Neural cell (in vitro differentiated cells): Measurements from ENCODE around the gene CREB3L2. TPM values are rescaled to one million over a fixed set of nuclear protein-coding genes. Genes with fewer than 3 reads are reported as not detected.
"Not testable (repeated sequence)": the region's sequence is repeated elsewhere in the genome, so short reads cannot be mapped to it uniquely, and the experiment has no call there.

ENCODE experiments used
- H2AFZ ChIP-seq: fragments of 200-600, 300-800 bp; sonication (generic), shearing (Covaris generic); 2 replicates; pipeline ENCODE4 v1.6.0; 2014; ENCODE audit warnings: low read depth, mild to moderate bottlenecking, antibody characterized with exemption, low read length, moderate library complexity
- H3F3A ChIP-seq: fragments of 200-600 bp; shearing (Covaris generic); 2 replicates; pipeline ENCODE4 v1.6.1; 2016; ENCODE audit warnings: mild to moderate bottlenecking, moderate library complexity, mixed read lengths, antibody characterized with exemption, low read length; ENCODE audit not compliant: insufficient read depth, poor library complexity, severe bottlenecking
- H3K27ac ChIP-seq: fragments of 200-600, 300-800 bp; sonication (generic), shearing (Covaris generic); 2 replicates; pipeline ENCODE4 v1.5.1; 2014; ENCODE audit warnings: mild to moderate bottlenecking, low read length, moderate library complexity
- H3K27me3 ChIP-seq: fragments of 300-800, 200-600 bp; sonication (generic), shearing (Covaris generic); 2 replicates; pipeline ENCODE4 v1.6.0; 2014; ENCODE audit warnings: mild to moderate bottlenecking, low read depth, low read length, moderate library complexity; ENCODE audit not compliant: insufficient read depth
- H3K36me3 ChIP-seq: fragments of 300-800, 200-600 bp; sonication (generic), shearing (Covaris generic); 2 replicates; pipeline ENCODE4 v1.5.1; 2014; ENCODE audit warnings: mild to moderate bottlenecking, antibody characterized with exemption, low read length, moderate library complexity; ENCODE audit not compliant: insufficient read depth
- H3K4me2 ChIP-seq: fragments of 300-800, 200-600 bp; sonication (generic), shearing (Covaris generic); 2 replicates; pipeline ENCODE4 v1.6.0; 2014; ENCODE audit warnings: mild to moderate bottlenecking, low read length
- H3K4me3 ChIP-seq: fragments of 300-800, 200-600 bp; sonication (generic), shearing (Covaris generic); 2 replicates; pipeline ENCODE4 v1.5.1; 2014; ENCODE audit warnings: mild to moderate bottlenecking, low read length, moderate library complexity
- H3K79me2 ChIP-seq: fragments of 200-600 bp; shearing (Covaris generic); replicated peaks from 2 replicates; pipeline ENCODE4 v1.6.0; 2014; ENCODE audit warnings: mild to moderate bottlenecking, low read length, moderate library complexity; ENCODE audit not compliant: insufficient read depth
- H3K9ac ChIP-seq: fragments of 300-800, 200-600 bp; sonication (generic), shearing (Covaris generic); 2 replicates; pipeline ENCODE4 v1.6.1; 2016; ENCODE audit warnings: mild to moderate bottlenecking, low read length, mixed read lengths
- H3K9me2 ChIP-seq: fragments of 200-600 bp; shearing (Covaris generic); 2 replicates; pipeline ENCODE4 v1.6.1; 2016; ENCODE audit warnings: mild to moderate bottlenecking, low read length, mixed read lengths; ENCODE audit not compliant: insufficient read depth
- H3K9me3 ChIP-seq: fragments of 200-600, 300-800 bp; sonication (generic), shearing (Covaris generic); 2 replicates; pipeline ENCODE4 v1.6.1; 2016; ENCODE audit warnings: mild to moderate bottlenecking, mixed run types, low read length, moderate library complexity, mixed read lengths
- H4K20me1 ChIP-seq: fragments of 200-600 bp; shearing (Covaris generic); 2 replicates; pipeline ENCODE4 v1.6.1; 2016; ENCODE audit warnings: mild to moderate bottlenecking, mixed run types; ENCODE audit not compliant: insufficient read depth
- EP300 ChIP-seq: fragments of 450-650 bp; conservative IDR thresholded peaks from 2 replicates; pipeline ENCODE4 v1.6.1; 2014; ENCODE audit warnings: antibody characterized with exemption, mild to moderate bottlenecking, moderate library complexity; ENCODE audit not compliant: poor library complexity, severe bottlenecking
- EZH2 ChIP-seq: fragments of 200-600, 300-800 bp; shearing (Covaris generic), sonication (generic); IDR thresholded peaks from 2 replicates; pipeline ENCODE4 v1.6.1; 2014; ENCODE audit warnings: antibody characterized with exemption, low read length, borderline replicate concordance, mild to moderate bottlenecking; ENCODE audit not compliant: insufficient read depth, poor library complexity, severe bottlenecking
- MXI1 ChIP-seq: fragments of 450-650 bp; conservative IDR thresholded peaks from 2 replicates; pipeline ENCODE4 v1.6.1; 2014; ENCODE audit warnings: antibody characterized with exemption, mild to moderate bottlenecking; ENCODE audit not compliant: poor library complexity, severe bottlenecking
- POLR2AphosphoS5 ChIP-seq: IDR thresholded peaks from 2 replicates; pipeline ENCODE4 v1.6.1; 2012
- RAD21 ChIP-seq: fragments of 450-650 bp; conservative IDR thresholded peaks from 2 replicates; pipeline ENCODE4 v1.6.1; 2014; ENCODE audit warnings: antibody characterized with exemption, mild to moderate bottlenecking, moderate library complexity
- SMC3 ChIP-seq: fragments of 450-650 bp; conservative IDR thresholded peaks from 2 replicates; pipeline ENCODE4 v1.6.1; 2014; ENCODE audit warnings: antibody characterized with exemption, mild to moderate bottlenecking, moderate library complexity; ENCODE audit not compliant: poor library complexity
- TAF1 ChIP-seq: IDR thresholded peaks from 2 replicates; pipeline ENCODE4 v1.6.1; 2012; ENCODE audit warnings: low read depth
- polyA plus RNA-seq: library from polyadenylated mRNA; depleted of rRNA; stranded (reverse); fragments of >200 nt; gene quantifications from 2 replicates; pipeline ENCODE4 v1.2.3, GENCODE V29; 2014
- TF ChIP-seq, protein P1 (sequence below): fragments of 450-650 bp; IDR thresholded peaks from 2 replicates; pipeline ENCODE4 v1.5.1; 2014; ENCODE audit warnings: antibody characterized with exemption, mild to moderate bottlenecking, moderate library complexity; ENCODE audit not compliant: poor library complexity, severe bottlenecking
- TF ChIP-seq, protein P2 (sequence below): IDR thresholded peaks from 2 replicates; pipeline ENCODE4 v1.6.1; 2012; ENCODE audit warnings: borderline replicate concordance

Gene CREB3L2
- polyA plus RNA-seq, 1 donor from 2014 or later: 1.5 TPM

DNA sequence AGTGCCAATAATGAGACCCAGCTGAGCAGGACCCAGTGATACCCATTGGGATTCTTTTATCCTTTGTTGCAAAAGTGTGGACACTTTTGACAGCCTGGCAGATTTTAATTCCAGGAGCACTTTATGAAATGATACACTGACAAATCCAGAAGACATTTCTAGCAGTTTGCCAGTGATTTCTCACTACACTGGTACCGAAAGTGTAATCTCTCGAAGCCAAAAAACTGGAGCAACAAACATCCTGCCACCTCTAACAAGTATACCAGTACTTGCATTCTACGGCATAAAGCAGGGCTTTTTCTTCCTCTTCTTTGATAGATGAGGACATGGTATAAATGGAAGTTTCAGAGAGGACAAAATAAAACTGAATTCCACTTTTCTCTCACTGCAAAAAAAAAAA, 46.0 kb upstream of the CREB3L2 start:
- Histone ChIP-seq H3K9me3 (no peaks in the 10 kb centered on the region), H3K27me3 (no peaks in the 10 kb centered on the region)

DNA sequence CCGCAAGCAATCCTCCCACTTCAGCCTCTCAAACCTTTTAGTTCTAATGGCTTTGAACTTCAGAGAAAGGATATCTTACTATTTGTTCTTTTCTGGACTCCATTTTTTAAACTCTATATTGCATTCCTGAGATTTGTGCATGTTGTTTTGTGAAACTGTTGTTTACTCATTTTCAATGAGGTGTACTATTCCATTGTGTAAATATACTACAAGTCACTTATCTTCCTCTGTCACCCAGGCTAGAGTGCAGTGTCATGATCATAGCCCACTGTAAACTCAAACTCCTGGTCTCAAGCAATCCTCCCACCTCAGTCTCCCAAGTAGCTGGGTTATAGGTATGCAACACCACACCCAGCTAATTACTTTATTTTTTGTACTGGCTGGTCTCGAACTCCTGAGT, 43.0 kb upstream of the CREB3L2 start:
- no peak overlapping the region for H3K4me2 ChIP-seq
- no peaks in the 10 kb centered on the region for H3K9me3 ChIP-seq
- no peak overlapping the region for H3K4me3 ChIP-seq
- H3K9me2 ChIP-seq: no peaks in the 10 kb centered on the region
- H3K9ac ChIP-seq: no peak overlapping the region
- H3F3A ChIP-seq: no peaks in the 10 kb centered on the region
- H2AFZ ChIP-seq: no peak overlapping the region
- no peaks in the 10 kb centered on the region for H3K79me2 ChIP-seq
- no peaks in the 10 kb centered on the region for H4K20me1 ChIP-seq
- no peaks in the 10 kb centered on the region for H3K36me3 ChIP-seq
- H3K27ac ChIP-seq: no peak overlapping the region
- TF ChIP-seq EP300 (no peak), RAD21 (no peak), TAF1 (no peak), POLR2AphosphoS5 (no peak), SMC3 (no peak), EZH2 (no peak), MXI1 (no peak)
- TF ChIP-seq, protein P1, sequence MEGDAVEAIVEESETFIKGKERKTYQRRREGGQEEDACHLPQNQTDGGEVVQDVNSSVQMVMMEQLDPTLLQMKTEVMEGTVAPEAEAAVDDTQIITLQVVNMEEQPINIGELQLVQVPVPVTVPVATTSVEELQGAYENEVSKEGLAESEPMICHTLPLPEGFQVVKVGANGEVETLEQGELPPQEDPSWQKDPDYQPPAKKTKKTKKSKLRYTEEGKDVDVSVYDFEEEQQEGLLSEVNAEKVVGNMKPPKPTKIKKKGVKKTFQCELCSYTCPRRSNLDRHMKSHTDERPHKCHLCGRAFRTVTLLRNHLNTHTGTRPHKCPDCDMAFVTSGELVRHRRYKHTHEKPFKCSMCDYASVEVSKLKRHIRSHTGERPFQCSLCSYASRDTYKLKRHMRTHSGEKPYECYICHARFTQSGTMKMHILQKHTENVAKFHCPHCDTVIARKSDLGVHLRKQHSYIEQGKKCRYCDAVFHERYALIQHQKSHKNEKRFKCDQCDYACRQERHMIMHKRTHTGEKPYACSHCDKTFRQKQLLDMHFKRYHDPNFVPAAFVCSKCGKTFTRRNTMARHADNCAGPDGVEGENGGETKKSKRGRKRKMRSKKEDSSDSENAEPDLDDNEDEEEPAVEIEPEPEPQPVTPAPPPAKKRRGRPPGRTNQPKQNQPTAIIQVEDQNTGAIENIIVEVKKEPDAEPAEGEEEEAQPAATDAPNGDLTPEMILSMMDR: no peak
- TF ChIP-seq, protein P2, sequence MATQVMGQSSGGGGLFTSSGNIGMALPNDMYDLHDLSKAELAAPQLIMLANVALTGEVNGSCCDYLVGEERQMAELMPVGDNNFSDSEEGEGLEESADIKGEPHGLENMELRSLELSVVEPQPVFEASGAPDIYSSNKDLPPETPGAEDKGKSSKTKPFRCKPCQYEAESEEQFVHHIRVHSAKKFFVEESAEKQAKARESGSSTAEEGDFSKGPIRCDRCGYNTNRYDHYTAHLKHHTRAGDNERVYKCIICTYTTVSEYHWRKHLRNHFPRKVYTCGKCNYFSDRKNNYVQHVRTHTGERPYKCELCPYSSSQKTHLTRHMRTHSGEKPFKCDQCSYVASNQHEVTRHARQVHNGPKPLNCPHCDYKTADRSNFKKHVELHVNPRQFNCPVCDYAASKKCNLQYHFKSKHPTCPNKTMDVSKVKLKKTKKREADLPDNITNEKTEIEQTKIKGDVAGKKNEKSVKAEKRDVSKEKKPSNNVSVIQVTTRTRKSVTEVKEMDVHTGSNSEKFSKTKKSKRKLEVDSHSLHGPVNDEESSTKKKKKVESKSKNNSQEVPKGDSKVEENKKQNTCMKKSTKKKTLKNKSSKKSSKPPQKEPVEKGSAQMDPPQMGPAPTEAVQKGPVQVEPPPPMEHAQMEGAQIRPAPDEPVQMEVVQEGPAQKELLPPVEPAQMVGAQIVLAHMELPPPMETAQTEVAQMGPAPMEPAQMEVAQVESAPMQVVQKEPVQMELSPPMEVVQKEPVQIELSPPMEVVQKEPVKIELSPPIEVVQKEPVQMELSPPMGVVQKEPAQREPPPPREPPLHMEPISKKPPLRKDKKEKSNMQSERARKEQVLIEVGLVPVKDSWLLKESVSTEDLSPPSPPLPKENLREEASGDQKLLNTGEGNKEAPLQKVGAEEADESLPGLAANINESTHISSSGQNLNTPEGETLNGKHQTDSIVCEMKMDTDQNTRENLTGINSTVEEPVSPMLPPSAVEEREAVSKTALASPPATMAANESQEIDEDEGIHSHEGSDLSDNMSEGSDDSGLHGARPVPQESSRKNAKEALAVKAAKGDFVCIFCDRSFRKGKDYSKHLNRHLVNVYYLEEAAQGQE: no peak
- no peaks in the 10 kb centered on the region for H3K27me3 ChIP-seq

More for the DNA sequence above, 46.0 kb upstream of the CREB3L2 start:
- Histone ChIP-seq H4K20me1 (no peaks in the 10 kb centered on the region), H3K27ac (no peak overlapping the region), H3K4me3 (no peak overlapping the region), H3K79me2 (no peaks in the 10 kb centered on the region), H3K9ac (no peak overlapping the region), H3F3A (no peaks in the 10 kb centered on the region), H3K36me3 (no peaks in the 10 kb centered on the region), H3K9me2 (no peaks in the 10 kb centered on the region), H3K4me2 (no peak overlapping the region), H2AFZ (no peak overlapping the region)
- TF ChIP-seq EZH2: no peak
- no peak for TF ChIP-seq POLR2AphosphoS5
- no peak for TF ChIP-seq SMC3
- TF ChIP-seq, protein P2: no peak

DNA sequence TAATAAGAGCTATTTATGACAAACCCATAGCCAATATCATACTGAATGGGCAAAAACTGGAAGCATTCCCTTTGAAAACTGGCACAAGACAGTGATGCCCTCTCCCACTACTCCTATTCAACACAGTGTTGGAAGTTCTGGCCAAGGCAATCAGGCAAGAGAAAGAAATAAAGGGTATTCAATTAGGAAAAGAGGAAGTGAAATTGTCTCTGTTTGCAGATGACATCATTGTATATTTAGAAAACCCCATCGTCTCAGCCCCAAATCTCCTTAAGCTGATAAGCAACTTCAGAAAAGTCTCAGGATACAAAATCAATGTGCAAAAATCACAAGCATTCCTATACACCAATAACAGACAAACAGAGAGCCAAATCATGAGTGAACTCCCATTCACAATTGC, 38.2 kb upstream of the CREB3L2 start:
- not testable (repeated sequence) for H3K9me2 ChIP-seq, H3K9ac ChIP-seq, H3K4me2 ChIP-seq, H3K27ac ChIP-seq, H2AFZ ChIP-seq, H3K36me3 ChIP-seq, H3K4me3 ChIP-seq, H3K79me2 ChIP-seq, H4K20me1 ChIP-seq, H3K9me3 ChIP-seq, H3F3A ChIP-seq, H3K27me3 ChIP-seq
